PFSK-1 (cell line): ENCODE measurements around the gene UBE2J2.

Source experiments
- POLR2AphosphoS5 ChIP-seq: IDR thresholded peaks from 2 replicates; pipeline ENCODE4 v1.6.1; 2012; ENCODE audit warnings: low read depth, mild to moderate bottlenecking, control low read depth, low read length, moderate library complexity
- REST ChIP-seq, 2 experiments: IDR thresholded peaks; 2 replicates each; pipeline versions ENCODE4 v1.6.1 to v1.8.0; 2011 to 2012; ENCODE audit warnings: low read depth in 2 of 2, low read length in 2 of 2, control low read depth in 1 of 2, inconsistent platforms in 1 of 2, mild to moderate bottlenecking in 1 of 2, moderate library complexity in 1 of 2; ENCODE audit not compliant: insufficient read depth in 1 of 2

DNA sequence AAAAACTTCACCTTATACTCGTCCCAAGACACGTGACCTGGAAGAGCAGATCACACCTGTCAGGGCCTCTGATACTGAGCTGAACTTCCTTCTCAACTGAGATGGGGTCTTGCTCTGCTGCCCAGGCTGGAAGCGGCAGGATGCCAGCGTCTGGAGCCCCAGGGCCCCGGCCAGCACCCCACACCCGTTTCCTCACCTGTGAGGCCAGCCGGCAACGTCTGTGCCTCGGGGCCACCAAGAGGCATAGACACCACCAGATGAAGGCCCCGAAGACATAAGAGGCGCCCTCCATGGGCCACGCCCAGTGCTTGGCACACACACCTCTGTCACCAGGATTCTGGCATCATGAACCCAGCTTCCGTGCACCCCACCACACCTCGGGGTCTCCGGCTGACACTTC is 50.3 kb downstream of the UBE2J2 start:
- TF ChIP-seq POLR2AphosphoS5 (no peak), REST (IDR thresholded peaks at IDR 0.05; ENCODE audit: insufficient read depth in 1 of 2, low read depth in 2 of 2, low read length in 2 of 2) (no peak)
